Fibroblast of peridontal ligament (primary cell): ENCODE results near the gene HDC.

Experiments
- DNase-seq: peaks from one replicate; pipeline ENCODE4 v3.0.0-alpha.2; 2010; ENCODE audit errors: extremely low read depth

The HDC gene

DNA sequence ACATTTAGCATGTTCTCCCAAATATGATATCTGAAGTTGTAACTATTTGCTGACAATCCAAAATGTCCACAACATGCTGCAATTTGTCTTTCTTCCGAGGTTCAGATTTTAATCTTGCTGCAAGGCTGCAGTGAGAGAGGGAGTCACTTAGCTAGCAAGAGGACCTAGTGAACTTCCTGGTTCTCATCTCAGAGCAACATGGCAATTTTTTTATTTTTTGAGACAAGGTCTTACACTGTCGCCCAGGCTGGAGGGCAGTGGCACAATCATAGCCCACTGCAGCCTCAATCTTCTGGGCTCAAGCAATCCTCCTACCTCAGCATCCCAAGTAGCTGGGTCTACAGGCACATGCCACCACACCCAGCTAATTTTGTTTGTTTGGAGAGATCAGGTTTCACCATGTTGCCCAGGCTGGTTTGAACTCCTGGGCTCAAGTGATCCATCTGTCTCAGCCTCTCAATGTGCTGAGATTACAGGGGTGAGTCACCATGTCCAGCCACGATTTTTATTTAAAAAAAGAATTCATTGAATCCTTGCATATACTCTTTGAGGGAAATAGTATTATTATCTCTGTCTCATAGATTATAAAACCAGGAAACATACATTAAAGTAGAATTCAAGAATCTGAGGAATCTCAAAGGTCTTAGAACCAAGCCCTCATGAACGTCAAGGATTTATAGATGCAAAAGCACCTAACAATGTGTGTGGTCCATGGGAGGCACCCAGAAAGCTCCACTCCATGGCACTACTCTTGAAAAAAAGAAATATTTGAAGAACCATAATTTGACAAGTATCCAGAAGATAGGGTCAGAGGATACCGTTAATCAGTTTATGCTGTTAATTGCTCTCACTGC is 9.1 kb downstream of the HDC start:
- peak; percentile 71 for DNase-seq

DNA sequence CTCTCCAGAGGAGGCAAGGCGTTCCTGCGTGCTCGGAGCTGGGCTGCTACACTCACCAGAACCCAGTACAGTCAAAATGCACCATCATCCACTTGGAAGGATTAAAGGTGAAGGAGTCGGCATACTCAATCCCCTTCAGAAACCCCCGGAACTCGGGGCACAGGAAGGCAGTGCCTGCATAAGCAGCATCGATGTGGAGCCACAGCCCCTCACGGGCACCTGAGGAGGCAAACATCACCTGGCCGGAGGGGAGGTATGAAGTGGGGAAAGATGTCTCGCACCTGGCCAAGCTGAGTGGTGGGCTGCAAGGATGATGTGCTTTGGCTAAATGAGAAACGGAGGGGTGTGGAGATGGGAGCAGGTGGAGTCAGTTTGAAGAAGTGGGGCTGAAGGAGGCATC is 13.0 kb downstream of the HDC start:
- no peak for DNase-seq

GRCh38 chr15:50251638-50252182 is 13.8 kb downstream of the HDC start:
- peak; percentile 21 for DNase-seq

GRCh38 chr15:50250760-50251394 is 14.6 kb downstream of the HDC start:
- DNase-seq = no peak

- no peak for DNase-seq
Measured at GRCh38 chr15:50249704-50250103, 15.8 kb downstream of the HDC start.

- no peak for DNase-seq
Measured at GRCh38 chr15:50248994-50249582, 16.4 kb downstream of the HDC start.

DNA sequence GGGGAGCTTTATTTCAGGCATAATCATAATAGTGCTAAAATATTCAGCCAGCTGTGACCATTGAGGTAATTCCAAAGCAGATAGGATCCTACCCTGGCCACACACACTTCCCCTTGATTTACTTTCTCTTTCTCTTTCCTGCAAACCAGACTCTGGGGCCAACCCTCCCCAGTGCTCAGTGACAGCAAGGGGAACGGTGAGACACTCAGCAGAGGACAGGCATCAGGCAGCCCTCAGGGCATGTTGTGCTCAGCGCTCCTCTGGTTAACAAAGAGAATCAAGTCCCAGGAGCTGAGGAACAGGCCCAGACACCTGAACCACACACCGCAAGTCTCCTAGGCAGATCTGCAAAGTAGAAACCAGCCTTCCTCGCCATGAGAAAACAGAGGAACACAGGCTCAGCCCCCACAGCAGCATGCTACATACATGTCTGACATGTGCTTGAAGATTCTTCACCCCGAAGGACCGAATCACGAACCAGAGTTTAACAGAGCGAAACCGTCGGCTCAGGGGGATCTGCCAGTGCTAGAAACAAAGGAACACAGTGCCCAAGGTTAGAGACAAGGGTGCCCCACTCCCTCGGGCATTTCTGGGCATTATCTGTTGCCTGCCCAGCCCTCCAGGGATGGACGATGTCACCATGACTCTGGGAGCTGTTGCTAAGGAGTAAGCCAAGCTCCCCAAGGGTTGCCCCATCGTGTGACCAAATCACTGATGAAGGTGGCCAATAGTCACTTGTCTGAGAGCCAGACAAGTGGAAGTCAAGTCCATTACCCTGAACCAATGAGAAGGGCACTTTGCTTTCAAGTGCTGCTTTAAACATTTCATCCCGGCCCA is 17.5 kb downstream of the HDC start:
- no peak for DNase-seq

DNA sequence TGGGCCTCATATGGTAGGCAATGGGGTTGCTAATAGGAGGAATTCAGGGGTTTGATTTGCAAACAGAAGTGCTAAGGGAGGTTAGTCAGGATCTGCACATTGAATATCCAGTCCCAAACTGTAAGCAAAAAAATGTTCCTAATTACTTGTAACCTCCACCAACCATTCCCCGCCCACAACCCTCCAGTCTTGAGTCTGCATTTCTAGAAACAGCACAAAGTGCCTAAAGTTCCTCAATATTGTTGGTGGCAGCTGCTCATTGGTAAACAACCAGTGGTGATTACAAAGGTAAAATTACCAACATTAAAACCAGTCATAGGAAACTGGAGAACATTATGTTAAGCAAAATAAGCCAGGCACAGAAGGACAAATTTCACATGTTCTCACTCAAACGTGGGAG is 18.9 kb downstream of the HDC start:
- DNase-seq = no peak

DNA sequence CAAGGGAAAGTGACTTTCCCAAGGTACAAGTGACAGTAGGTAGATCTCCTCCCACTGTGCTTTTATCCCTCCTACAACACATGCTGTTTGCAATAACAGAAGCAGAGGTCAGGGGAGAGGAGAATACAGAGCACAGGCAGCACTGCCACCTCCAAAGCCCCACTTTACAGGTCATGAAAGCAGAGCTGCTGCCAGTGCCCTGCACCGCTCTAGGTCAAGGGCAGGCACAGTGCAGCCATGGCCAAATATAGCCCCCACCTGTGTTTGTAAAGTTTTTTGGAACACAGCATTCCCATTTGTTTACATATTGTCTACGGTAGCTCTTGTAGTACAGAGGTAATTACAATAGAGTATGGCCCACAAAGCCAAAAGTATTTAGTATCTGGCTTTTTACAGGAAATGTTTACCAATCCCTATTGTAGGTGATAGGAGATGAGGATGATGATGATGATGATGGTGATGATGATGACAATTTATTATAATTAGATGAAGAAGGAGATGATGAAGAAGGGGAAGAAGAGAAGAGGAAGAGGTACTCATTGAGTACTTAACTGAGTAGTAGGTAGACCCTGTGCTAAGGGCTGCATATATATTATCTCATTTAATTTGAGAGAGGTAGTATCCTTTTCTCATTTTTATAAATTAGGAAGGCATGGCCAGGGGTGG is 20.4 kb downstream of the HDC start:
- no peak for DNase-seq

- DNase-seq = no peak
Measured at GRCh38 chr15:50244153-50244552, 21.4 kb downstream of the HDC start.

DNA sequence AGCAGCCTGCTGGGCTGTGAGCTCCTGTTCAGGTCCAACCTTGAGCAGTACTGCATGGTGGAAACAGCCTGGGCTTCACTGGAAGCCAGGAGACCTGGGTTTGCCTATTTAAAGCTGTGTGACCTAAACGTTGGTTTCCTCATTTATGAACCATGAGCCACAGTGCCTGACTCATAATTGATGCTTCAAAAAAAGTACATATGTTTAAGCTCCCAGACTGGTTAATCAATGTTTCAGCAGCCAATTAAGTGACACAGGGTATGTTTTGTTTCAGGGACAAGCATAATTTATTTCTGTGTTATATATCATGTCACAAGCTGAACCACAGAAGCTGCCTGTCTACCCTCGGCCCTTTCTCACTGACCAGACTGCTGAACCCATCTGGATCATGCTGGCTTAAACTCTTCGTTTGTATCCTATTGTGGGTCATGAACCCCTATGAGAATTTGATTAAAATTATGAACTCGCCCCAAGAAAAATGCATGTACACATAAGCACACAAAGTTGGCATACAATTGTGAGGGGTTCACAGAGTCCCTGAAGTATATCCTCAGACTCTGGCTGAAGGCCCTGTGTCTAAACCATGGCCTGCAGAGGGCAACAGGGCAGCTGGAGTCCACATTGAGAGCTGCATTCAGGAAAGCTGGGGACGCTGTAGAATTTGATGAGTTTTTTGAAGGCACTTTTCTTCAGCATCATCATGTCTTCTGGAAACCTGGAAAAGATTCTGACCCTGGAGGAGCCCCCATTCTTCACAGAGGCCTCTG is 23.7 kb downstream of the HDC start:
- DNase-seq = peak; percentile 59

DNA sequence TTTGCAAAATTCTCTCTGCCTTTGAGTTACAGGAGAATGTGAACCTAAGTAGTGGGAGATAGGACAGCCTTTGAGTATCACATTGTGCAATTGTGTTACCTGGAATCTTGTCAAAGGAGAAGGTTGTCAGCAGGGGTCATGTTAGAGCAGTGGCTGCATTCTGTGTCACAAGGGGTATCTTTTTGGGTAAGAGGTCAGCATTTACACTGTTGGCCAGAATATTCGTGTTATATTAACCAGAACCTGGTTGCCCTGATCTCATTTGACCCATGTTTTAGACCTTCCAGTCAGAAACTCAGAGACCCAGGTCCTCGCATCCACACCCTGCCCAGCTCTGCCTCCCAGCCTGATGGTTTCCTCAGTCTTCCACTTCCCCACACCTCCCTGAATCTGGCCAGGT is 27.3 kb downstream of the HDC start:
- DNase-seq = no peak

GRCh38 chr15:50236433-50236832 is 29.1 kb downstream of the HDC start:
- DNase-seq = no peak

- no peak for DNase-seq
Measured at GRCh38 chr15:50235794-50236193, 29.7 kb downstream of the HDC start.

GRCh38 chr15:50234764-50235163 is 30.8 kb downstream of the HDC start:
- DNase-seq = no peak

DNA sequence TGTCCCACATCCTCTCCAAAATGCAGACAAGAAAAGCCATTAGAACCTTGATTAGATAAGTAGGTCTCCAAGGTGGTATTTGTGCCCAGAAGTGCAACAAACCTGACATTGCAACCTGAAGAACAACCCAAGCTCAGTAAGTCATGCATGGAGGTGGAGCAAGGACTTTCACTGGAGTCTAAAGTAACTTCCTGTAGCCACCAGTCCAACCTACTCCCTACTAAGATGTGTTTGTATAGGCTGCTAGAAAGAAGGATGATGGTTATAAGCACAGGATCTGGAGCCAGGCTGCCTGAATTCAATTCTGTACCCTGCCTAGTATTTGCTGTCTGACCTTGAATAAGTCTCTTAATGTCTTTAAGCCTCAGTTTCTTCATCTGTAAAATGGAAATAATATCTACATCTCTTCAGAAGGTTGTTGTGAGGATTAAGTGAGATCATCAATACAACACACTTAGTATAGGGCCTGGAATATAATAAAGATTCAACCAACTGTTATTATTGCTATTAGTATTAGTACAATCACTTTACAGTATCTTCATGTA is 32.3 kb downstream of the HDC start:
- DNase-seq = no peak

GRCh38 chr15:50232791-50233190 is 32.7 kb downstream of the HDC start:
- DNase-seq = no peak

DNA sequence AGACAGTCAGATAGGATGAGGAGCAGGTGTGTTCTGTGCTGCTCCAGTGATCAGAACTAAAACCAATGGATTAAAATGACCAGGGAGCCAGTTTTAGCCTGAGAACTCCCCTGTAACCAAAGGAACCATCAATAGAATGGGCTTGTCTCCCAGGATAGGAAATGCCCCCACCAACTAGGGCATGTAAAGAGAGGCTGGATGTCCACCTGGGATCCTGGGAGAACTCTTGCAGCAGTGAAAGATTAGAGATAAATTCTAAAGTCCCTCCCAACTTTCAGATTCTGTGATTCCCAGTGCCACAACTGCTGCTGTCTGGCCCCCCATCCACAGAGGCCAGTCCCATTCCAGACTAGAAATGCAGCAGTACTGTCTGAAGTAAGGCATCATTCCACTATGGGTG is 33.8 kb downstream of the HDC start:
- no peak for DNase-seq

DNA sequence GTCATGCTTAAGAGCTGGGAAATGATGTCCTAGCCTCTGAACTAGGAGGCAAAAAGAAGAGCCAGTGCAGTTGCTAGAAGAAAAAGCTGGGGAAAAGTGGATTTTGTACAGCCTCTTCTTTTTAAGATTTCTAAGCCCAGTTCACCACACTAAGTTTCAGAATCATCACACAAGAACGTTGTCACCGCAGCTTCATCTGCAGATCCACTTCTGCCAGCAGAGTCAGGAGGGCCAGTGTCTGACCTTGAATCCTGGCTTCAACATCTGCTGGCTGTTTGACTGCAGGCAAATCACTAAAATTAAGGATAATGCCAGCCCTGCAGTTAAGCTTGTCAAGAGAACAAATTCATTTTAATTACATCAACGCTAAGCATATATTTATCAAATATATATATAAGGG is 36.2 kb downstream of the HDC start:
- no peak for DNase-seq

- DNase-seq = no peak
Measured at GRCh38 chr15:50228866-50229265, 36.7 kb downstream of the HDC start.
